Fibroblast of lung (primary cell): Measurements from ENCODE around the gene LRRC3. TPM values are rescaled to one million over a fixed set of nuclear protein-coding genes. Genes with fewer than 3 reads are reported as not detected.

Experiments
- DNase-seq, 2 donors: peaks; one replicate each; pipeline versions ENCODE4 v3.0.0 to v3.0.0-alpha.2; 2010; ENCODE audit warnings: low read depth in 2 of 2
- H2AFZ ChIP-seq: 2 replicates; pipeline ENCODE4 v1.5.1; 2012; ENCODE audit warnings: low read length, control low read depth, inconsistent platforms
- H3K27ac ChIP-seq: 2 replicates; pipeline ENCODE4 v1.5.1; 2011; ENCODE audit warnings: low read length, control low read depth; ENCODE audit not compliant: insufficient read depth
- H3K27me3 ChIP-seq: 2 replicates; pipeline ENCODE4 v1.5.1; 2011; ENCODE audit warnings: mild to moderate bottlenecking, low read length; ENCODE audit not compliant: control insufficient read depth, insufficient read depth
- H3K36me3 ChIP-seq: 2 replicates; pipeline ENCODE4 v1.5.1; 2011; ENCODE audit warnings: low read length; ENCODE audit not compliant: control insufficient read depth, insufficient read depth
- H3K4me1 ChIP-seq: 2 replicates; pipeline ENCODE4 v1.5.1; 2011; ENCODE audit warnings: low read length; ENCODE audit not compliant: control insufficient read depth, insufficient read depth; ENCODE audit errors: extremely low read depth
- H3K4me2 ChIP-seq: 2 replicates; pipeline ENCODE4 v1.5.1; 2011; ENCODE audit warnings: low read length, control low read depth; ENCODE audit not compliant: insufficient read depth; ENCODE audit errors: extremely low read depth
- H3K4me3 ChIP-seq, 4 experiments: fragments of 200-600 bp in 1 of 4; sonication (generic) in 1 of 4; replicated peaks in 1 of 4; 2 replicates each; pipeline ENCODE4 v1.5.1; 2011 to 2016; ENCODE audit warnings: low read length in 4 of 4, low read depth in 3 of 4, mild to moderate bottlenecking in 3 of 4, control low read depth in 2 of 4, inconsistent platforms in 1 of 4, mixed read lengths in 1 of 4; ENCODE audit not compliant: insufficient read depth in 1 of 4; ENCODE audit errors: control extremely low read depth in 1 of 4
- H3K79me2 ChIP-seq: 2 replicates; pipeline ENCODE4 v1.5.1; 2012; ENCODE audit warnings: mild to moderate bottlenecking, low read length, inconsistent platforms; ENCODE audit not compliant: control insufficient read depth, insufficient read depth
- H3K9ac ChIP-seq: 2 replicates; pipeline ENCODE4 v1.5.1; 2011; ENCODE audit warnings: mild to moderate bottlenecking, low read length, control low read depth; ENCODE audit not compliant: insufficient read depth
- H3K9me3 ChIP-seq: 2 replicates; pipeline ENCODE4 v1.5.1; 2012; ENCODE audit warnings: low read depth, low read length; ENCODE audit not compliant: control insufficient read depth, insufficient read depth
- H4K20me1 ChIP-seq: 2 replicates; pipeline ENCODE4 v1.5.1; 2011; ENCODE audit warnings: low read length; ENCODE audit not compliant: control insufficient read depth, insufficient read depth; ENCODE audit errors: extremely low read depth
- CTCF ChIP-seq, 2 donors: IDR thresholded peaks in 1 of 2; conservative IDR thresholded peaks in 1 of 2; 1 replicate in 1 of 2; 2 replicates in 1 of 2; pipeline ENCODE4 v1.5.1; 2011 to 2012; ENCODE audit warnings: low read length in 2 of 2, control low read depth in 1 of 2, inconsistent platforms in 1 of 2, low read depth in 1 of 2, mild to moderate bottlenecking in 1 of 2
- EZH2 ChIP-seq: IDR thresholded peaks from 2 replicates; pipeline ENCODE4 v1.5.1; 2012; ENCODE audit warnings: low read length, control low read depth, mild to moderate bottlenecking; ENCODE audit errors: missing control alignments
- polyA plus RNA-seq, 2 donors: library from polyadenylated mRNA; depleted of rRNA in 1 of 2; stranded (reverse) in 1 of 2; unstranded in 1 of 2; fragments of >200 nt; gene quantifications; 2 replicates each; pipeline ENCODE4 v1.2.1, GENCODE V29; 2011 to 2012; ENCODE audit warnings: missing spikeins in 1 of 2
- total RNA-seq: library from RNA; depleted of rRNA; stranded (reverse); fragments of >200 nt; gene quantifications from 2 replicates; pipeline ENCODE4 v1.2.1, GENCODE V29; 2014

Gene LRRC3
- total and polyA plus RNA-seq, 2 donors (not counting 1 experiment from before 2014, with no cell fraction given), result 0.50 to 0.52 TPM

- Histone ChIP-seq H2AFZ (no peak overlapping the region), H3K4me1 (no peaks in the 10 kb centered on the region), H4K20me1 (no peaks in the 10 kb centered on the region), H3K9ac (no peak overlapping the region), H3K27me3 (no peaks in the 10 kb centered on the region), H3K9me3 (no peaks in the 10 kb centered on the region), H3K4me3 (no peak overlapping the region), H3K27ac (no peak overlapping the region), H3K4me2 (no peak overlapping the region), H3K36me3 (no peaks in the 10 kb centered on the region), H3K79me2 (no peaks in the 10 kb centered on the region)
- no peak for DNase-seq
- TF ChIP-seq CTCF (conservative IDR thresholded peaks at IDR 0.05 in 1 of 2, IDR thresholded peaks at IDR 0.05 in 1 of 2; ENCODE audit: low read depth in 1 of 2, low read length in 2 of 2) (no peak), EZH2 (no peak)
These were observed 31.2 kb upstream of the LRRC3 start for GRCh38 chr21:44423941-44424607.

GRCh38 chr21:44424608-44425306 is 30.6 kb upstream of the LRRC3 start:
- Histone ChIP-seq H3K4me3 (no peak overlapping the region), H3K27ac (no peak overlapping the region), H3K27me3 (no peaks in the 10 kb centered on the region), H3K79me2 (no peaks in the 10 kb centered on the region), H3K9me3 (no peaks in the 10 kb centered on the region), H3K9ac (no peak overlapping the region), H3K4me2 (no peak overlapping the region), H4K20me1 (no peaks in the 10 kb centered on the region), H2AFZ (no peak overlapping the region), H3K36me3 (no peaks in the 10 kb centered on the region), H3K4me1 (no peaks in the 10 kb centered on the region)
- no peak for DNase-seq
- TF ChIP-seq CTCF (conservative IDR thresholded peaks at IDR 0.05 in 1 of 2, IDR thresholded peaks at IDR 0.05 in 1 of 2; ENCODE audit: low read depth in 1 of 2, low read length in 2 of 2) (no peak), EZH2 (no peak)

GRCh38 chr21:44425307-44425894 is 29.9 kb upstream of the LRRC3 start:
- no peaks in the 10 kb centered on the region for H3K4me1 ChIP-seq
- no peaks in the 10 kb centered on the region for H3K9me3 ChIP-seq
- no peak overlapping the region for H3K9ac ChIP-seq
- DNase-seq, result no peak
- H3K36me3 ChIP-seq, result no peaks in the 10 kb centered on the region
- no peak overlapping the region for H3K4me3 ChIP-seq
- H3K27me3 ChIP-seq, result no peaks in the 10 kb centered on the region
- no peak overlapping the region for H3K4me2 ChIP-seq
- no peak overlapping the region for H3K27ac ChIP-seq
- no peaks in the 10 kb centered on the region for H4K20me1 ChIP-seq
- TF ChIP-seq EZH2, result no peak
- no peak for TF ChIP-seq CTCF (conservative IDR thresholded peaks at IDR 0.05 in 1 of 2, IDR thresholded peaks at IDR 0.05 in 1 of 2; ENCODE audit: low read depth in 1 of 2, low read length in 2 of 2)
- no peaks in the 10 kb centered on the region for H3K79me2 ChIP-seq
- no peak overlapping the region for H2AFZ ChIP-seq
